Neural crest cell (in vitro differentiated cells): Measurements from ENCODE around the gene NECTIN3. TPM values are rescaled to one million over a fixed set of nuclear protein-coding genes. Genes with fewer than 3 reads are reported as not detected.

Source experiments
- DNase-seq: peaks from one replicate; pipeline ENCODE4 v3.0.0; 2021; ENCODE audit warnings: low read depth, mixed read lengths, low spot score
- H3K27ac Mint-ChIP-seq: one replicate; pipeline ENCODE4 v1.8.0; 2021; ENCODE audit warnings: mild to moderate bottlenecking, mixed read lengths; ENCODE audit not compliant: unreplicated experiment
- H3K27me3 Mint-ChIP-seq: 2 replicates; pipeline ENCODE4 v1.8.0; 2021; ENCODE audit warnings: low read depth, mild to moderate bottlenecking, mixed read lengths
- H3K36me3 Mint-ChIP-seq: 2 replicates; pipeline ENCODE4 v1.8.0; 2021; ENCODE audit warnings: low read depth, mild to moderate bottlenecking, mixed read lengths
- H3K4me1 Mint-ChIP-seq: 2 replicates; pipeline ENCODE4 v1.8.0; 2021; ENCODE audit warnings: mixed read lengths
- H3K4me3 Mint-ChIP-seq: one replicate; pipeline ENCODE4 v1.8.0; 2021; ENCODE audit warnings: mild to moderate bottlenecking, mixed read lengths
- H3K9me3 Mint-ChIP-seq: 2 replicates; pipeline ENCODE4 v1.8.0; 2021; ENCODE audit warnings: mixed read lengths
- total RNA-seq: library from RNA; stranded (reverse); gene quantifications from 2 replicates; pipeline ENCODE4 v1.2.1, GENCODE V29; 2021
- TF ChIP-seq, protein P1 (sequence below): fragments of 200-600 bp; sonication (generic); conservative IDR thresholded peaks from 2 replicates; pipeline ENCODE4 v1.5.0; 2021; ENCODE audit warnings: antibody characterized with exemption, mild to moderate bottlenecking

Gene NECTIN3
- total RNA-seq, 1 donor from 2014 or later: 40.9 TPM

DNA sequence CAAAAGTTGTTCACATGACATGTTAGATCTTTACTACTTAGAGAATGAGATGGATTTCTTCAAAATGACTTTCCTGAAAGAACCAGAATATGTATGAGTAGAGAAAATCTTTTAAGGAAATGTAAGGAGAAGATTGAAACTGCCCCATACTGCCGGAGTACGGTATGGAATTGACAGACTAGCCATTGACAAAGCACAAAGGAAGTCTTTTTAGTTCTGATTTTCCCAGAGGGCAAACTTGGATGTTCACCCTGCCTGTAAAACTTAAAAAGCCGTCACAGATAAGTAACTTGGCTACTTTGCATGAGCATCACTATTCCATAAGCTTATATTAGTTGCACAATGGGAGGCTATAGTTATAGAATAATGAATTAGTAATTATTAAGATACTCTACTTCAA lies 93.8 kb downstream of the NECTIN3 start:
- H3K27ac Mint-ChIP-seq: peak overlapping the region; percentile 76
- peak overlapping the region; percentile 44 for H3K4me3 Mint-ChIP-seq
- H3K27me3 Mint-ChIP-seq: no peaks in the 10 kb centered on the region
- peaks cover 3% of the 10 kb centered on the region for H3K9me3 Mint-ChIP-seq
- no peak for DNase-seq
- peaks cover 23% of the 10 kb centered on the region for H3K36me3 Mint-ChIP-seq
- TF ChIP-seq, protein P1, sequence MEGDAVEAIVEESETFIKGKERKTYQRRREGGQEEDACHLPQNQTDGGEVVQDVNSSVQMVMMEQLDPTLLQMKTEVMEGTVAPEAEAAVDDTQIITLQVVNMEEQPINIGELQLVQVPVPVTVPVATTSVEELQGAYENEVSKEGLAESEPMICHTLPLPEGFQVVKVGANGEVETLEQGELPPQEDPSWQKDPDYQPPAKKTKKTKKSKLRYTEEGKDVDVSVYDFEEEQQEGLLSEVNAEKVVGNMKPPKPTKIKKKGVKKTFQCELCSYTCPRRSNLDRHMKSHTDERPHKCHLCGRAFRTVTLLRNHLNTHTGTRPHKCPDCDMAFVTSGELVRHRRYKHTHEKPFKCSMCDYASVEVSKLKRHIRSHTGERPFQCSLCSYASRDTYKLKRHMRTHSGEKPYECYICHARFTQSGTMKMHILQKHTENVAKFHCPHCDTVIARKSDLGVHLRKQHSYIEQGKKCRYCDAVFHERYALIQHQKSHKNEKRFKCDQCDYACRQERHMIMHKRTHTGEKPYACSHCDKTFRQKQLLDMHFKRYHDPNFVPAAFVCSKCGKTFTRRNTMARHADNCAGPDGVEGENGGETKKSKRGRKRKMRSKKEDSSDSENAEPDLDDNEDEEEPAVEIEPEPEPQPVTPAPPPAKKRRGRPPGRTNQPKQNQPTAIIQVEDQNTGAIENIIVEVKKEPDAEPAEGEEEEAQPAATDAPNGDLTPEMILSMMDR: no peak
- H3K4me1 Mint-ChIP-seq: peaks cover 21% of the 10 kb centered on the region

GRCh38 chr3:111173328-111173900 lies 101.8 kb downstream of the NECTIN3 start:
- TF ChIP-seq, protein P1: no peak
- DNase-seq: no peak
- Mint-ChIP-seq H3K27me3 (no peaks in the 10 kb centered on the region), H3K36me3 (peaks cover 25% of the 10 kb centered on the region), H3K27ac (no peak overlapping the region), H3K9me3 (peaks cover 5% of the 10 kb centered on the region), H3K4me1 (peaks cover 13% of the 10 kb centered on the region), H3K4me3 (no peak overlapping the region)

- no peaks in the 10 kb centered on the region for H3K27me3 Mint-ChIP-seq
- peaks cover 13% of the 10 kb centered on the region for H3K4me1 Mint-ChIP-seq
- peaks cover 5% of the 10 kb centered on the region for H3K9me3 Mint-ChIP-seq
- peaks cover 25% of the 10 kb centered on the region for H3K36me3 Mint-ChIP-seq
- TF ChIP-seq, protein P1: no peak
- H3K4me3 Mint-ChIP-seq: no peak overlapping the region
- no peak for DNase-seq
- no peak overlapping the region for H3K27ac Mint-ChIP-seq
Measured at GRCh38 chr3:111173906-111174305, 102.3 kb downstream of the NECTIN3 start.

GRCh38 chr3:111190518-111190917 lies 118.9 kb downstream of the NECTIN3 start:
- Mint-ChIP-seq H3K27me3 (no peaks in the 10 kb centered on the region), H3K36me3 (peaks cover 3% of the 10 kb centered on the region), H3K4me3 (no peak overlapping the region), H3K4me1 (no peaks in the 10 kb centered on the region), H3K27ac (no peak overlapping the region), H3K9me3 (no peaks in the 10 kb centered on the region)
- TF ChIP-seq, protein P1: no peak
- DNase-seq: no peak

DNA sequence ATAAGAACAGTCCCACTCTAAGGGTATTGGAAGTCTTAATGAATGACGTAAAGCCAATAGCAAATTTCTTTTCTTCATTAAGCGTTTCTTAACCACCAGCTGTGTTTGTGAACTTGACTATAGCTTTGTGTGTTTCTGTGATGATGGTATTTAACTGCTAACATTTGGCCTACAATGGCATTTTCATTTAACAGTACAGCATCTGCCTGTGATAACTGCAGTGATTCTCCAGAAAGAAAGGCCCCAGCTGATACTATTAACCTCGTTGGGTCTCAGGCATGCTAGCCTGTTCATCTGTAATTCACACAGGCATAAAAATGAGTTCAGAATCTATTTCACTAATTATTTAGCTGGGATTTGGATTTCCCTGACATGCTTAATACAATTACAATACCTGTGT lies 121.9 kb downstream of the NECTIN3 start:
- H3K9me3 Mint-ChIP-seq: no peaks in the 10 kb centered on the region
- H3K36me3 Mint-ChIP-seq: peaks cover 3% of the 10 kb centered on the region
- no peak overlapping the region for H3K4me3 Mint-ChIP-seq
- H3K4me1 Mint-ChIP-seq: no peaks in the 10 kb centered on the region
- DNase-seq: no peak
- TF ChIP-seq, protein P1: no peak
- no peak overlapping the region for H3K27ac Mint-ChIP-seq
- H3K27me3 Mint-ChIP-seq: no peaks in the 10 kb centered on the region
